GM23338 (cell line): ENCODE measurements around the gene SLC30A3. TPM values are rescaled to one million over a fixed set of nuclear protein-coding genes. Genes with fewer than 3 reads are reported as not detected.

ENCODE experiments used
- ATAC-seq: fragments of 200-7000 bp; cut with Tn5 transposase; 3 replicates; pipeline ENCODE4 v1.9.1; 2020
- DNase-seq: peaks from one replicate; pipeline ENCODE4 v3.0.0-alpha.2; 2015; ENCODE audit warnings: low spot score
- H2AFZ ChIP-seq: fragments of 200-600 bp; sonication (generic); 2 replicates; pipeline ENCODE4 v1.8.0; 2016; ENCODE audit warnings: antibody characterized with exemption, mild to moderate bottlenecking, moderate library complexity
- H3F3A ChIP-seq: fragments of 200-600 bp; sonication (generic); replicated peaks from 2 replicates; pipeline ENCODE4 v1.8.0; 2017; ENCODE audit warnings: antibody characterized with exemption, mixed run types, low read depth
- H3K27ac ChIP-seq: fragments of 200-600 bp; sonication (generic); 2 replicates; pipeline ENCODE4 v1.6.1; 2016; ENCODE audit warnings: low read depth
- H3K27me3 ChIP-seq: fragments of 200-600 bp; sonication (generic); 2 replicates; pipeline ENCODE4 v1.8.0; 2016; ENCODE audit warnings: mild to moderate bottlenecking, mixed run types, moderate library complexity; ENCODE audit not compliant: insufficient read depth
- H3K36me3 ChIP-seq: fragments of 200-600 bp; sonication (generic); 2 replicates; pipeline ENCODE4 v1.8.0; 2016; ENCODE audit warnings: mild to moderate bottlenecking; ENCODE audit not compliant: insufficient read depth
- H3K4me1 ChIP-seq: fragments of 200-600 bp; sonication (generic); 2 replicates; pipeline ENCODE4 v1.8.0; 2016; ENCODE audit warnings: mild to moderate bottlenecking, moderate library complexity; ENCODE audit not compliant: insufficient read depth
- H3K4me2 ChIP-seq: fragments of 200-600 bp; sonication (generic); 2 replicates; pipeline ENCODE4 v1.7.1; 2017; ENCODE audit warnings: mixed run types
- H3K4me3 ChIP-seq: fragments of 200-600 bp; sonication (generic); 2 replicates; pipeline ENCODE4 v1.6.1; 2016; ENCODE audit warnings: mixed run types
- H3K79me2 ChIP-seq: fragments of 200-600 bp; sonication (generic); replicated peaks from 2 replicates; pipeline ENCODE4 v1.8.0; 2017; ENCODE audit warnings: mild to moderate bottlenecking; ENCODE audit not compliant: insufficient read depth
- H3K9me2 ChIP-seq: fragments of 200-600 bp; sonication (generic); 2 replicates; pipeline ENCODE4 v1.8.0; 2017; ENCODE audit not compliant: insufficient read depth
- H4K20me1 ChIP-seq: fragments of 200-600 bp; sonication (generic); replicated peaks from 2 replicates; pipeline ENCODE4 v1.8.0; 2017; ENCODE audit warnings: mild to moderate bottlenecking; ENCODE audit not compliant: insufficient read depth
- H3K27ac Mint-ChIP-seq: 2 replicates; pipeline ENCODE4 v1.8.0; 2020; ENCODE audit warnings: inconsistent platforms, mild to moderate bottlenecking, moderate library complexity, mixed read lengths
- H3K27me3 Mint-ChIP-seq: 3 replicates; pipeline ENCODE4 v1.8.0; 2022; ENCODE audit warnings: low read depth, mild to moderate bottlenecking, moderate library complexity, mixed read lengths, inconsistent platforms; ENCODE audit not compliant: insufficient read depth, poor library complexity
- H3K36me3 Mint-ChIP-seq: 3 replicates; pipeline ENCODE4 v1.8.0; 2021; ENCODE audit warnings: low read depth, mild to moderate bottlenecking, inconsistent platforms, moderate library complexity, mixed read lengths
- H3K4me1 Mint-ChIP-seq: 3 replicates; pipeline ENCODE4 v1.8.0; 2020; ENCODE audit warnings: mild to moderate bottlenecking, inconsistent platforms, mixed read lengths
- H3K4me3 Mint-ChIP-seq: 3 replicates; pipeline ENCODE4 v1.8.0; 2021; ENCODE audit warnings: moderate library complexity, mild to moderate bottlenecking, inconsistent platforms, mixed read lengths
- H3K9me3 Mint-ChIP-seq: 3 replicates; pipeline ENCODE4 v1.8.0; 2020; ENCODE audit warnings: moderate library complexity, mild to moderate bottlenecking, inconsistent platforms, mixed read lengths
- CREB1 ChIP-seq: fragments of 250-450 bp; sonication (Bioruptor Pico); IDR thresholded peaks from 2 replicates; pipeline ENCODE4 v1.5.0; 2020; ENCODE audit warnings: low read depth, mild to moderate bottlenecking, moderate library complexity
- EZH2 ChIP-seq: fragments of 200-600 bp; sonication (generic); IDR thresholded peaks from one replicate; pipeline ENCODE4 v1.8.0; 2017; ENCODE audit warnings: antibody characterized with exemption, mild to moderate bottlenecking, low read depth; ENCODE audit not compliant: unreplicated experiment
- EZH2phosphoT487 ChIP-seq: fragments of 200-600 bp; sonication (generic); IDR thresholded peaks from one replicate; pipeline ENCODE4 v1.8.1; 2018; ENCODE audit warnings: antibody characterized with exemption; ENCODE audit not compliant: unreplicated experiment
- JUNB ChIP-seq: IDR thresholded peaks from one replicate; pipeline ENCODE4 v1.6.1; 2016; ENCODE audit warnings: antibody characterized with exemption; ENCODE audit not compliant: unreplicated experiment
- POLR2AphosphoS5 ChIP-seq: IDR thresholded peaks from 2 replicates; pipeline ENCODE4 v1.6.1; 2016; ENCODE audit warnings: antibody characterized with exemption, low read depth
- STAT1 ChIP-seq: IDR thresholded peaks from one replicate; pipeline ENCODE4 v1.6.1; 2016; ENCODE audit warnings: antibody characterized with exemption; ENCODE audit not compliant: unreplicated experiment
- ZNF114 ChIP-seq: fragments of 250-450 bp; sonication (Bioruptor Pico); IDR thresholded peaks from 2 replicates; pipeline ENCODE4 v1.5.0; 2020; ENCODE audit warnings: mild to moderate bottlenecking, moderate library complexity
- ZNF331 ChIP-seq: fragments of 250-450 bp; sonication (Bioruptor Pico); IDR thresholded peaks from 2 replicates; pipeline ENCODE4 v1.5.0; 2020; ENCODE audit warnings: low read depth, mild to moderate bottlenecking, moderate library complexity
- polyA plus RNA-seq: library from polyadenylated mRNA; unstranded; fragments of >200 nt; fragmentation: Nextera tagmentation; extraction: Ambion mirVana; gene quantifications from 2 replicates; pipeline ENCODE4 v1.2.1, GENCODE V29; 2016
- total RNA-seq: library from RNA; depleted of rRNA; stranded (reverse); fragments of >200 nt; shearing (Covaris generic); gene quantifications from 2 replicates; pipeline ENCODE4 v1.2.3, GENCODE V29; 2014
- TF ChIP-seq, protein P1 (sequence below): IDR thresholded peaks from 2 replicates; pipeline ENCODE4 v1.6.1; 2016; ENCODE audit warnings: antibody characterized with exemption
- TF ChIP-seq, protein P2 (sequence below): IDR thresholded peaks from one replicate; pipeline ENCODE4 v1.6.1; 2018; ENCODE audit warnings: antibody characterized with exemption; ENCODE audit not compliant: unreplicated experiment
- TF ChIP-seq, protein P3 (sequence below), 2 experiments: fragments of 200-600 bp in 1 of 2; sonication (generic) in 1 of 2; conservative IDR thresholded peaks; 2 replicates each; pipeline versions ENCODE4 v1.5.1 to v1.6.1; 2016 to 2017; ENCODE audit warnings: antibody characterized with exemption in 2 of 2, low read depth in 2 of 2, mild to moderate bottlenecking in 2 of 2, moderate library complexity in 1 of 2

The SLC30A3 gene
- total and polyA plus RNA-seq, 2 experiments from 2014 or later: 4.1 to 8.3 TPM

DNA sequence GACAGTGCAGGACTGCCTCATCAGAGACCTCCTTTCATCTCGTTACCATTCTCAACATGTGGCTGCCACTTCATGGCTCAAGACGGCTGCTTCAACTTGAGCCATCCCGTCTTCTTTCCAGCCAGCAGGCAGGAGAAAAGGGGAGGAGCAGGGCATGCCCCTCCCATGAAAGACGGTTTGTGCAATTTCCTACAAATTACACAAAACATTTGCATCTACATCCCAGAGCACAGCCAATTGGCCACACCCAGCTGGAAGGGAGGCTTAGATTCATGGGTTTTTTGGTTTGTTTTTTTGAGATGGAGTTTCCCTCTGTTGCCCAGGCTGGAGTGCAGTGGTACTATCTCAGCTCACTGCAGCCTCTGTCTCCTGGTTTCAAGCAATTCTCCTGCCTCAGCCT, 33.6 kb upstream of the SLC30A3 start:
- no peaks in the 10 kb centered on the region for H3F3A ChIP-seq
- no peaks in the 10 kb centered on the region for H3K27me3 ChIP-seq
- Mint-ChIP-seq H3K4me1 (peaks cover 11% of the 10 kb centered on the region), H3K9me3 (no peaks in the 10 kb centered on the region), H3K36me3 (no peaks in the 10 kb centered on the region), H3K27me3 (peaks cover 3% of the 10 kb centered on the region), H3K27ac (no peak overlapping the region), H3K4me3 (no peak overlapping the region)
- no peaks in the 10 kb centered on the region for H4K20me1 ChIP-seq
- ATAC-seq (no peak), DNase-seq (no peak)
- H3K79me2 ChIP-seq: no peaks in the 10 kb centered on the region
- H3K4me2 ChIP-seq: no peak overlapping the region
- H2AFZ ChIP-seq: no peak overlapping the region
- H3K36me3 ChIP-seq: no peaks in the 10 kb centered on the region
- TF ChIP-seq, protein P1, sequence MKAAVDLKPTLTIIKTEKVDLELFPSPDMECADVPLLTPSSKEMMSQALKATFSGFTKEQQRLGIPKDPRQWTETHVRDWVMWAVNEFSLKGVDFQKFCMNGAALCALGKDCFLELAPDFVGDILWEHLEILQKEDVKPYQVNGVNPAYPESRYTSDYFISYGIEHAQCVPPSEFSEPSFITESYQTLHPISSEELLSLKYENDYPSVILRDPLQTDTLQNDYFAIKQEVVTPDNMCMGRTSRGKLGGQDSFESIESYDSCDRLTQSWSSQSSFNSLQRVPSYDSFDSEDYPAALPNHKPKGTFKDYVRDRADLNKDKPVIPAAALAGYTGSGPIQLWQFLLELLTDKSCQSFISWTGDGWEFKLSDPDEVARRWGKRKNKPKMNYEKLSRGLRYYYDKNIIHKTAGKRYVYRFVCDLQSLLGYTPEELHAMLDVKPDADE: no peak
- no peak for TF ChIP-seq ZNF331 (CRISPR knock-in tag)
- no peak for TF ChIP-seq EZH2phosphoT487
- TF ChIP-seq POLR2AphosphoS5: no peak
- H3K4me1 ChIP-seq: peaks cover 6% of the 10 kb centered on the region
- no peak overlapping the region for H3K27ac ChIP-seq
- no peaks in the 10 kb centered on the region for H3K9me2 ChIP-seq
- no peak overlapping the region for H3K4me3 ChIP-seq

DNA sequence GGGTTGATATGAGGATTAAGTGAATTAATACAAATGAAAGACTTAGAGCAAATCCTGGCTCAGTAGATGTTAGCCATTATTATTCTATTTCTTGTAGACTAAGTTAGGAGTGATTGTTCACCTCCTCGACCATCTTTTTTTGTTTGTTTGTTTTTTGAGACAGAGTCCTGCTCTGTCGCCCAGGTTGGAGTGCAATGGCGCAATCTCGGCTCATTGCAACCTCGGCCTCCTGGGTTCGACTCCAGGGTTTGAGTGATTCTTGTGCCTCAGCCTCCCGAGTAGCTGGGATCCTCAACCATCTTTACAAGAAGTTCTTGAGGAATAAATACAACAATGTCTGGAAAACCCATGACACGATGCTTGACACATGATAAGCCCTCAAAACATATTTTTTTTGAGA, 32.1 kb upstream of the SLC30A3 start:
- no peaks in the 10 kb centered on the region for H3K9me3 Mint-ChIP-seq
- no peak overlapping the region for H3K4me3 Mint-ChIP-seq
- H3K9me2 ChIP-seq: no peaks in the 10 kb centered on the region
- H4K20me1 ChIP-seq: no peaks in the 10 kb centered on the region
- H3K36me3 ChIP-seq: no peaks in the 10 kb centered on the region
- H3K79me2 ChIP-seq: no peaks in the 10 kb centered on the region
- H3K4me2 ChIP-seq: no peak overlapping the region
- H3K4me1 Mint-ChIP-seq: peaks cover 12% of the 10 kb centered on the region
- ATAC-seq (no peak), DNase-seq (no peak)
- no peaks in the 10 kb centered on the region for H3F3A ChIP-seq
- H3K36me3 Mint-ChIP-seq: no peaks in the 10 kb centered on the region
- no peak overlapping the region for H3K4me3 ChIP-seq
- H3K27me3 Mint-ChIP-seq: peaks cover 3% of the 10 kb centered on the region
- peaks cover 8% of the 10 kb centered on the region for H3K4me1 ChIP-seq
- no peaks in the 10 kb centered on the region for H3K27me3 ChIP-seq
- no peak overlapping the region for H2AFZ ChIP-seq
- H3K27ac ChIP-seq: no peak overlapping the region
- no peak overlapping the region for H3K27ac Mint-ChIP-seq
- TF ChIP-seq EZH2phosphoT487: no peak
- no peak for TF ChIP-seq POLR2AphosphoS5
- TF ChIP-seq EZH2: no peak
- TF ChIP-seq, protein P2, sequence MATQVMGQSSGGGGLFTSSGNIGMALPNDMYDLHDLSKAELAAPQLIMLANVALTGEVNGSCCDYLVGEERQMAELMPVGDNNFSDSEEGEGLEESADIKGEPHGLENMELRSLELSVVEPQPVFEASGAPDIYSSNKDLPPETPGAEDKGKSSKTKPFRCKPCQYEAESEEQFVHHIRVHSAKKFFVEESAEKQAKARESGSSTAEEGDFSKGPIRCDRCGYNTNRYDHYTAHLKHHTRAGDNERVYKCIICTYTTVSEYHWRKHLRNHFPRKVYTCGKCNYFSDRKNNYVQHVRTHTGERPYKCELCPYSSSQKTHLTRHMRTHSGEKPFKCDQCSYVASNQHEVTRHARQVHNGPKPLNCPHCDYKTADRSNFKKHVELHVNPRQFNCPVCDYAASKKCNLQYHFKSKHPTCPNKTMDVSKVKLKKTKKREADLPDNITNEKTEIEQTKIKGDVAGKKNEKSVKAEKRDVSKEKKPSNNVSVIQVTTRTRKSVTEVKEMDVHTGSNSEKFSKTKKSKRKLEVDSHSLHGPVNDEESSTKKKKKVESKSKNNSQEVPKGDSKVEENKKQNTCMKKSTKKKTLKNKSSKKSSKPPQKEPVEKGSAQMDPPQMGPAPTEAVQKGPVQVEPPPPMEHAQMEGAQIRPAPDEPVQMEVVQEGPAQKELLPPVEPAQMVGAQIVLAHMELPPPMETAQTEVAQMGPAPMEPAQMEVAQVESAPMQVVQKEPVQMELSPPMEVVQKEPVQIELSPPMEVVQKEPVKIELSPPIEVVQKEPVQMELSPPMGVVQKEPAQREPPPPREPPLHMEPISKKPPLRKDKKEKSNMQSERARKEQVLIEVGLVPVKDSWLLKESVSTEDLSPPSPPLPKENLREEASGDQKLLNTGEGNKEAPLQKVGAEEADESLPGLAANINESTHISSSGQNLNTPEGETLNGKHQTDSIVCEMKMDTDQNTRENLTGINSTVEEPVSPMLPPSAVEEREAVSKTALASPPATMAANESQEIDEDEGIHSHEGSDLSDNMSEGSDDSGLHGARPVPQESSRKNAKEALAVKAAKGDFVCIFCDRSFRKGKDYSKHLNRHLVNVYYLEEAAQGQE: no peak
- TF ChIP-seq CREB1: no peak
- no peak for TF ChIP-seq ZNF331 (CRISPR knock-in tag)
- TF ChIP-seq, protein P3, sequence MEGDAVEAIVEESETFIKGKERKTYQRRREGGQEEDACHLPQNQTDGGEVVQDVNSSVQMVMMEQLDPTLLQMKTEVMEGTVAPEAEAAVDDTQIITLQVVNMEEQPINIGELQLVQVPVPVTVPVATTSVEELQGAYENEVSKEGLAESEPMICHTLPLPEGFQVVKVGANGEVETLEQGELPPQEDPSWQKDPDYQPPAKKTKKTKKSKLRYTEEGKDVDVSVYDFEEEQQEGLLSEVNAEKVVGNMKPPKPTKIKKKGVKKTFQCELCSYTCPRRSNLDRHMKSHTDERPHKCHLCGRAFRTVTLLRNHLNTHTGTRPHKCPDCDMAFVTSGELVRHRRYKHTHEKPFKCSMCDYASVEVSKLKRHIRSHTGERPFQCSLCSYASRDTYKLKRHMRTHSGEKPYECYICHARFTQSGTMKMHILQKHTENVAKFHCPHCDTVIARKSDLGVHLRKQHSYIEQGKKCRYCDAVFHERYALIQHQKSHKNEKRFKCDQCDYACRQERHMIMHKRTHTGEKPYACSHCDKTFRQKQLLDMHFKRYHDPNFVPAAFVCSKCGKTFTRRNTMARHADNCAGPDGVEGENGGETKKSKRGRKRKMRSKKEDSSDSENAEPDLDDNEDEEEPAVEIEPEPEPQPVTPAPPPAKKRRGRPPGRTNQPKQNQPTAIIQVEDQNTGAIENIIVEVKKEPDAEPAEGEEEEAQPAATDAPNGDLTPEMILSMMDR (conservative IDR thresholded peaks at IDR 0.05; ENCODE audit: low read depth in 2 of 2): no peak
- TF ChIP-seq STAT1: no peak
- no peak for TF ChIP-seq ZNF114
- no peak for TF ChIP-seq JUNB
